GM19193 (cell line): ENCODE measurements around the gene ZBTB21.

Source experiments
- POLR2A ChIP-seq: IDR thresholded peaks from 4 replicates; pipeline ENCODE4 v1.6.1; 2011; ENCODE audit not compliant: insufficient read depth, insufficient read length; ENCODE audit errors: extremely low read depth

ZBTB21 gene

GRCh38 chr21:41991659-41992058, 18.5 kb downstream of the ZBTB21 start:
- TF ChIP-seq POLR2A, result no peak

GRCh38 chr21:41989698-41990097, 20.5 kb downstream of the ZBTB21 start:
- TF ChIP-seq POLR2A, result no peak

DNA sequence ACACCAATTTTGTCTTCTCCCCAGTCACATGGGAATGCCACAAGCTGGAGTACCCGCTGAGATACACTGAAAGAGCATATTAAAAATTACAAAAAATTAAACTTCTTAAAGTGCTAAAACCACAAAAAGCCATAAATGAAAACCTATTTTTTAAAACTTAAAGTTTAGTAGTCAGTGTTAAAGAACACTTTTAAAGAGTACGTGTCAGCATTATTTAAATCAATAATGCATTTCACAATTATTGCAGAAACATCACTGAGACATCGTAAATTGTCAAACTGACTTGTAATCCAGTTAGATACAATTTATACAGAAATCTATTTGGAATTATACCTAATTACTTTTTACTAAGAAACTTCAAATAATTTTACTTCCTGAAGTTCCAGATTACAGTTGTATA, 22.9 kb downstream of the ZBTB21 start:
- TF ChIP-seq POLR2A, result no peak

GRCh38 chr21:41985662-41986416, 24.3 kb downstream of the ZBTB21 start:
- no peak for TF ChIP-seq POLR2A

DNA sequence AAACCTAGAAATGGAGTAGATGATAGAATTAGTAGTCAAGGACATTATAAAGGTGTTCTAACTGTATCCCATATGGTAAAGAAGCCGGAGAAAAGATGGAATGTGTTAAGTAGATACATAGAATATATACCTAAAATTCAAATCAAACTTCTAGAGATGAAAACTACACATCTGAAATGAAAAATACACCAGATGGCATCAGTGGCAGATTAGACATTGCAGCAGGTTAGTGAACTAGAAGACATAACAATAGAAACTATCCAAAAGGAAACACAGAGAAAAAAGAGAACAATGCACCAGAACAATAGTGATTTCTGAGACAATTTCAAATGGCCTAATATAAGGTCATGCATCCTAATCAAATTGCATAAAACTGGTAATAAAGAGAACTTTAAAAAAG, 26.9 kb downstream of the ZBTB21 start:
- TF ChIP-seq POLR2A, result no peak

GRCh38 chr21:41980561-41980960, 29.6 kb downstream of the ZBTB21 start:
- TF ChIP-seq POLR2A, result no peak

GRCh38 chr21:41979751-41980369, 30.3 kb downstream of the ZBTB21 start:
- TF ChIP-seq POLR2A, result no peak

DNA sequence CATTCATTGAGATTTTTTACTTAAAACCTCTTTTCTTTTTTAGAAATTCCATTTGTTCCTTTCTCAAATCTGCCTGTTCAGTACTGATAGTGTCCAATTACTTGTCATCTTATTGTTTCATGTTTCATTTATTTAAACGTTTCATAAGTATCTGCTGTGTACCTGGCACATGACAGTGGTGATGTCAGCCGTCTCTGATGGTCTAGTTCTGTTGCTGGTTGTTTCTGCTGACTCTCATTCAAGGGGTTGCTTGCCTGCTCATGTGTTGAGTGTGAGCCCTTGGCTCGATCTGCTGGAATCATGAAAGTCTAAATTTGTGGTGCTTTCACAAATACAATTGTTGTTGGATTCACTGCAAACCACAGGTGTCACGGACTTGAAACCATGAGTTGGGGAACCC, 30.8 kb downstream of the ZBTB21 start:
- no peak for TF ChIP-seq POLR2A

DNA sequence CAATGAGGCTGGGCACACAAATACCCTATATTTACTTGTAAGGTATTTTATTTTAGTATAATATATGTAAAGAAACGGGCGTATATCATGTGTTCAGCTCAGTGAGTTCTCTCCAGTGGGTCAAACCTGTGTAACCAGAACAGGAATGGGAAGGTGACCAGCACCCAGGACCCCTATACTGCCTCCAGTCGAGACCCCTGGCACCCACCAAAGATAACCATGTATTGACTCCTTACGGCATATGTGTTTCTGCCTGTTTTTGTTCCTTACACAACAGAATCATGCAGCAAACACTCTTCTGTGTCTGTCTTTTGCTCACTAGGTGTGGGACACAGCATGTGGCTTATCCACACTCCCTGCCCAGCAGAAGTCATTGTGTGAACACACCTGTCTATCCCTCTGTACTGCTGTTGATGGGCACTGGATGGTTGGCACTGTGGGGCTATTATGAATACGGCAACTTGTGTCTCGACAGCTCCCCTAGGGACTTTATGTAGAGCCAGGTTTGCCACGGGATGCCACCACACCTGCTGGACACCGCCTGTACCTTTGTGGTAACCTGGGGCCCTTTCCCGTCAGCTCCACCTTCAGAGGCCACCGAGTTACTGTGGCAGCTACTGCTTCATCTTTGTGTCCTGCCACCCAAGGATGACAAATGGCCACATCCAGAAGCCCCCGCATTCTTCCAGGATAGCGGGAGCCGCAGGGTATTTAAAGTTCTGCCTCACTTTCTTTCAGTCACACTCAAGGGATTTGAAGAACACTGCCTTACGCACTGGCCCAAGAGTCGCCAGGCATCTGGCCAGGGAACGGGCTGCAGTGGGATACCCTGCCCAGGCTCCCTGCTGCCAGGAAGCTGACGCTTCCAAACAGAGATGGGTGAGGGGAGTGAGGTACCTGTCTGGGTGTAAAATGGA, 32.9 kb downstream of the ZBTB21 start:
- no peak for TF ChIP-seq POLR2A

GRCh38 chr21:41976611-41977010, 33.5 kb downstream of the ZBTB21 start:
- TF ChIP-seq POLR2A, result no peak

GRCh38 chr21:41975391-41976272, 34.5 kb downstream of the ZBTB21 start:
- no peak for TF ChIP-seq POLR2A

DNA sequence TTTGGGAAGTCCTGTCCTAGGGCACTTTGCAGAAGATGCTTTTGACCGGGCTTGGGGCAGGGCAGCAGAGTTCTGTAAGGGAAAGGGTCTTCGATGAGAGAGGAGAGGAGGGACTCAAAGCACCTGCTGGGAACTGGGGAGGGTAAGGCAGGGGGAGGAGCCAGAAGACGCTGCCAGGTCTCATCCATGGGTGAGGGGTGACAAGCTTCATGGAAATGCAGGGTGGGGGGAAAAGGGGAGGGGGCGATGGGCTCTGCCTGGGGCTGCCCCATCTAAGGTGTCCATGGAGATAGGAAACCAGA, 35.5 kb downstream of the ZBTB21 start:
- TF ChIP-seq POLR2A, result no peak

- no peak for TF ChIP-seq POLR2A
These were observed 36.1 kb downstream of the ZBTB21 start for GRCh38 chr21:41973861-41974751.

DNA sequence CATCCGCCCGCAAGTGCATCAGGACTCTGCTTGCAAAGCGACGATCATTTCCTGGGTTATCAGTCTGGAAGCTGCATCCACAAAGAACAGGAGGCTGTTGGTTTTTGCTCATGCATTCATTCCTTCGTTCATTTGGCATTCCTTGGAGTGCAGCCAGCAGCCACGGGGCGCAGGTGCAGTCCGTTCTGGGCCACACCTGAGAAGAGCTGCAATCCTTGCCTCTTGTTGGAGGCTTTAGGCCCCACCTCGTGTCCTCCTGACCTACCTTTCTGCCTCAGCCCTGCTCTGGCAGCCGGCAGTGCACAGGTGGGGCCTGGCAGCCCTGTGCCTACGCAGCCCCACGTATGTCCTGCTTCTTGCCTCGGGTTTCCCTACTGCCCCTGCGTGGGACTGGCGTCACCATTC, 36.7 kb downstream of the ZBTB21 start:
- no peak for TF ChIP-seq POLR2A
